NOMO-1 (cell line): ENCODE measurements around the gene DPM1.
A peak's percentile ranks its signal among the peaks of the same experiment; 100 is the strongest.

Experiments
- DNase-seq, 2 experiments: peaks; one replicate each; lab custom pipeline; 2025; ENCODE audit not compliant: unreplicated experiment in 2 of 2; lab: John Stamatoyannopoulos, UW

DPM1 gene

DNA sequence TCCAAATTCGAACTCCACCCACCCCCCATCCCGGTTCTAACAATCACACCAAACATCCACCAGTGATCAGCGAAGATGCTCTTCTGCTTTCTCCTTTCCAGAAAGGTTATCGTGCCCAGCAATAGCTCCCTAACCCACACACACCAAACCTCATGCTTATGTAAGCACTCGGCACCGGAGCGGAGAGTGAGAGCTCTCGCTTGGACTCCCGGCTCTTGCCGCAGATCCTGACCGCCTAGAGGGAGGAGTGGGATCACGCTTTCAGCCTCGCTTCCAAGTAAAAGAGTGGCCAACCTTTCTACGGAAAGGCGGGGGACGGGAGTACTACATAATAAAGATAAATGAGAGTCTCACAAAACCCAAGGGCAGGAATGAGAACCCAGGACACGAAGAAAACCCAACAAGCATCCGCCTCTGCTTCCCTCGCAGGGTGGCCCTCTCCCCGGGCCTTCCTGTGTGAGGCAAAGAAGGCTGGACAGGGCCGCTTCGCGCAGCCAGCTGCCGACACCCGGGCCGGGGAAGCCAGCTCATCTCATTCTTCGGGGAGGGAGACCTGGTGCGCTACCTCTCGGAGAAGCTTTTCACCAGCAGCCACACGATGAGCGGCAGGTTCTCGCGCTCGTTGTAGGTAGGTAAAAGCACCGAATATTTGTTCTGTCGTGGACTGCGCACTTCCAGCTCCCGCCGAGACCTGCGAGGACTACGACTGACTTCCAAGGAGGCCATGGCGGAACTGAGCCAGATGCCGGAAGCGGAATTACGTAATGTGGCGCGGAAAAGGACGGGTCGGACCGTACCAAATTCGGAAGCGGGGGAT lies at the start of gene DPM1:
TSS of gene DPM1 (minus strand) at position 735 of the 817 bp plus-strand sequence. CDS start at position 726, 9 bp downstream.
- DNase-seq = peak; percentile 82 to 97

DNA sequence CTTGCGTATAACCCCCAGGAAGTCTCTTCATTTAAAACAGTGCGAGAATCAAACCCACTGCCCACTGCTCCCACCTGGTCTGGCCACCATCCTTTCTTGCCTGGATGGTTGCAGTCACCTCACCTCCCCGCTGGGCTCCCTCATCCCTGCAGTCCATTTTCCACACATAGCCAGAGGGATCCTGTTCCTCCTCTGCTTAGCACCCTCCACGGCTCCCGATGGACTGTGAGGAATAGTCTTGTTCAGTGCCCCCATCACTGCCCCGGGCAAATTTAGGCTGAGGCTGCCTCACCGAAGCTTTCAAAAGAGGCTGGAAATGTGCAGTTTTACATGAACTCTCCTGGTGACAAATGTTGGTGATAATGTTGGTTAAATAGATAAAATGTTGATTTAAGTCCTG lies 46.9 kb upstream of the DPM1 start:
- DNase-seq = no peak

DNA sequence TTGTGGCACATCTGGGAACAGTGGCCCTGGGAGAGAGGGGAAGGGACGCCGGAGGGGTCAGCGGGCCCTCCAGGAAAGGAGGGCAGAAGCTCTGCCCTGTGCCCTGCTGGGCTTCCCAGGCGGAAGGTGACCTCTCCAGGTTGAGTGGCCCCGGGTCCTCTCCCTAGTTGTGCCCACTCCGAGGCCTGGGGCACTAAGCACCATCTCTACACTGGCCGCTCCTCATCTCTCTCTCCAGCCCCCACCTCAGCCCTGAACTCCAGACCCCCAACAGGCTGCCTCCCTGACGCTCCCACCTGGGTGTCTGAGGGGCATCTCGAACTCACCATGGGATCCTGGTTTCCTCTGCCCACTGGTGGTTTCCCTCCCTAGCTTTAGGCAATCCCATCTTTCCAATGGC lies 46.4 kb upstream of the DPM1 start:
- no peak for DNase-seq

DNA sequence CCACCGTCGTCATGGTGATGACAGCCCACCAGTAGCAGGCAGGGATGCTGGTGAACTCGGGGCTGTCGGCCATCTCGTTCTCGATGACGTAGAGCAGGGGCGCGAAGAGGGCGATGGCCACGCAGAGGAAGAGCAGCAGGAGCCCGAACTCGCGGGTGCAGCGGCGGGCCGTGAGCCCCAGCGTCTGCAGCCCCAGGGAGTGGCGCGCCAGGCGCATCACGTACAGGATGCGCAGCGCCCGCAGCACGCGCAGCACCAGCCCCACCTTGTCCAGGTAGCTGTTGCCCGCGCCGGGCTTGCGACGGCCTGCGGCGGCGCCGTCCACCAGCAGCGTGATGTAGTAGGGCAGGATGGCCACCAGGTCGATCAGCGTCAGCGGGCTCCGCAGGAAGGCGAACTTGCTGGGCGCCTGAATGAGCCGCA lies 46.0 kb upstream of the DPM1 start:
- DNase-seq = no peak

DNA sequence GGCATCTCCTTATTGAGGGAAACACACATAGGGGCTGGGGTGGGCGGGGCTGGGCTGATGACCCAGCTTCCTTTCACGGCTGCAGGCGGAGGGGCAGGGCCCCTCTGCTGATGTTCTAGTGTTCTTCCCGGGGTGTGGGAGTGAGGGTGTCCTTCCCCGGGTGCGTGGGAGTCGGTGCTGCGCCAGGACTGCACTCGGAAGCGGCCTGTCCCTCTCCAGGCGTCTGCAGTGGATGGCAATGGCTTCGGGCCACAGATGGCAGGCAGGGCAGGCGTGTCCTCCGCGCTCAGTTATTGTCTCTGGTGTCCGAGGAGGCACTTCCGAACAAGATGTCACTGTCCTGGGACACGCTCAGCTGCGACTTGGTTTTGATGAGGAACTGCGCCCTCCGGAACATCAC lies 45.4 kb upstream of the DPM1 start:
- no peak for DNase-seq

DNA sequence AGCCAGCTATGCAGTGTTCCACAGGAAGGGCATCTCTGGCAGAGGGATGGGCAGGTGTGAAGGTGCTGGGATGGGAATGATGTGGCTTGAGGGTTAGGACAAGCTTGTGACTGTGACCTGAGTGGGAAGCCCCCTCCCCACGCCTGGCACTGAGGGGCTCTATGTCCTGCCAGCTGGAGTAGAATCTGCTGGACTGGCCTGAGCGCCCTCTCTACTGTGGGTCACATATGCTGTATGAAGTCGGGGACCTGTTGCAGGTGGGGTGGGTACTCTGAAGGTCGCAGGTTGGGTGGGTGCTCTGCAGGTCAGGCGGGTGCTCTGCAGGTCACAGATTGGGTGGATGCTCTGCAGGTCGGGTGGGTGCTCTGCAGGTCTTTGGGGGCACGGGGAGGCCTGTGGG lies 44.3 kb upstream of the DPM1 start:
- no peak for DNase-seq

DNA sequence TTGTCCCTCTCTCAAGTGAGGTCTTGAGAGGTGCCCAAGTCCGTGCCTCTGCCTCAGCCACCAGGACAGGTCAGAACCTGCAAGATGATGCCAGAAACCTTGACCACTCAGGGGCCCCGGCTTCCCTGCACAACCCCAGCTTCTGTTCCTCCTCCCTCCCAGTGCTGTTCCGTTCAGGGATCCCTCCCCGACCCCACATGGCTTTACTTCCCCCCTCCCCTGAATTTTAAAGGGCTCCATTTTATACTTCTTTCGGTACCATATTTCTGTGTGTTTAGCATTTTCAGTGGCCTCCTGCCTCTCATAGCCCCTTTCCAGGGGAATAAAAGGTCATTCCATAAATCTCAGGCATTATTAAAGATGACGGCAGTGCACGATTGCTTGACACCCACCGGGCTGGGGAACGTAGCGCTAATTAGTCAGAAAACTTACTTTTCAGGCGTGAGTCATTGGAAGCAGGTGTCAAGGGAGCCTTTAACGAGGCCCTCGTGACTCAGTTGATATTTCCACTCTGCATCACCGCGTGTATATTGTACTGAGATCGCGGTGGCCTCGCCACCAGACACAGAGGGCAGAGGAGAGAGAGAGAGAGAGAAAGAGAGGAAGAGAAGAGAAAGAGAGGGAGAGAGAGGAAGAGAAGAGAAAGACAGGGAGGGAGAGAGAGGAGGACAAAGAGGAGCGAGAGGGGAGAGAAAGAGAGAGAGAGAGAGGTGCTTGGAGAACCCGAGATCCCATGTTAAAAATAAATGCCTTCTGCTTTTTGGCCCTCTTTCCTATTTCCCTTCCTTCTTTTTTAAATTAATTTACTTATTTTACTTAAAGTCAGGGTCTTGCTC lies 43.3 kb upstream of the DPM1 start:
- DNase-seq = no peak

DNA sequence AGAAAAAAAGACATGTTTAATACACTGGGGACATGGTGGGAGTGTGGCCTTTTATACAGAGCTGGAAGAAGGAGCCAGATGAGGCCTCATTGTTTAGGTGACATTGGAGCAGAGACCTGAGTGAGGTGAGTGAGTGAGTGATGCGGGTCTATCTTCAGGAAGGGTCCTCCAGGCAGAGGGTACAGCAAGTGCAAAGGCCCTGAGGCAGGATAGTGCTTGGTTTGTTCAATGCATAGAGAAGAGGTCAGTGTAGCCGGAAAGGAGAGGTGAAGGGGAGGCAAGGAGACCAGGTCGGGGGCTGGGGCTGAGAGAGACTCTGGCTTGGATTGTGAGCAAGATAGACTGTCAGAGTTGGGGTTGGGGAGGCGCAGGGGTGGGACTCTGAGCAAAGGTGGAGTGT lies 41.0 kb upstream of the DPM1 start:
- DNase-seq = no peak

DNA sequence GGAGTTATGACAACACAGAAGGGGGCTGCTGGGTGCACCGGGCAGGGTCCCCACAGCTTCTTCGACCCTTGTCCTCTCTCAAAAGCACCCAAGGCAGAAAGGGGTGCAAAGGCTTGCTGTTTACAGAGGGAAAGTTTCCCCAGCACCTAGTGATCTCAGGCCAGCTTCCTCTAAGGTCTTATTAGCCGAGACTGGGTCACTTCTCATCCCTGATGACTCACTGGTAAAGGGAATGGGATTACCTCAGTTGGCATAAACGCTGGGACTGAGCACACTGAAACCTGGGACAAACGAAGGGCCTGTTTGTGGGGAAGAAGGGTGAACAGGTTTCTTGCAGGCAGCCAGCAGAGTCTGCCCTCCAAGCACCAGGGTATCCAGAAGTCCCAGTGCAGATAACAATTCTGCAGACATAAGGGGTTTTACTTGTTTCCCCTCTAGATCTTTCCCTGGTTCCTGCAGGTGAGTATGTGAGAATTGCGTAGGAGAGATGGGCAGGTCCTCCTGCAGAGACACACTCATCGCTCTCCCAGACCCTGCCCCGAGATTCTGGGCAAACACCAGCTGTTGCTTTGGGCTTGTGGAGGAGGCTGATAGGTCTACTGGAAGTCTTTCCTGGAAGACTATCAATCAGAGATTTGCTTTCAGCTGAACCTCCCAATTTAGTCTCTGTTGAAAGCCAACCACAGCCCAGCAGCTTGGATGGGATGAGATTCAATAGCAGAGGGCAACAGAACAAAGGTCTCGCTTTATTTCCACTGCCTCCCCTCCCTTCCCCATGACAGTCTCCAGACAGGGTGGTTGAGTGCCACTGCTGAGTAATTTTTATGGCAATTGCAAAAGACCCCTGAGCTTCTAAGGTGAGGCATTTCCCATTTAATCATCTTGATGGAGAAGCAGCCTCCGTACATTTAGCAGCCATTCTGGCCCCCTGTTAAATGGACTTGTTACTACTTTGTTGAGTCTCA lies 38.9 kb upstream of the DPM1 start:
- DNase-seq = no peak

DNA sequence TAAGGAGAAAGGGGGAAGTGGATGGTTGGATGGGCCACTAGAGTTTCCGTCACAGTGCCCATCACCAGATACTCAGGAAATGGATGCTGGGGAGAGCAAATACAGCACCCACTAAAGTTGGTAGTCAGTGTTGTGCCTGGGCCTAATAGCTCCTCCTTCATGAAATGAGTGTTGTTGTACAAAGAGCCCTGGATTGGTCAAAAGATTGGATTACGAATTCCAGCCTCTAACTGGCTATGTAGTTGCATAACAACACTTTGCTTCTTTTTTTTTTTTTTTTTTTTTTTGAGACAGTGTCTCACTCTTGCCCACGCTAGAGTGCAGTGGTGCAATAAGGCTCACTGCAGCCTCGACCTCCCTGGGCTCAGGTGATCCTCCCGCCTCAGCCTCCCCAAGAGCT lies 37.2 kb upstream of the DPM1 start:
- no peak for DNase-seq

DNA sequence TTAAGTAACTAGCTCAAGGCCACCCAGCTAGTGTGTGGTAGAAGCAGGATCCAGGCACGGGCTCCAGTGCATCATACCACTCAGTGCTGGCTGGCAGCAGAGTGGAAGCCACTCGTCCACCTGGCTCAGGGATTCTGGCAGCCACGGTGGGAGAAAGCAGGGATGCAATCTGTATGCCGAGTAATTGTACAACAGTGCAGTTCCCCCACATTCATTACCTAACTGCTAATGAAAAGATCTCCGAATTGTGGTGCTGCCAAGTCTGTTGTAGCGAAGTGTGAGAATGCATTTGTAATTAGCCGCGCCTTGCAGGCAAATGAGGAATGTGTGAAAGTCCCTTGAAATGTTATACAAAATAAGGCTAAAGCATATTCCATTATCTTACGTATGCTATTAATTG lies 35.5 kb upstream of the DPM1 start:
- DNase-seq = no peak

DNA sequence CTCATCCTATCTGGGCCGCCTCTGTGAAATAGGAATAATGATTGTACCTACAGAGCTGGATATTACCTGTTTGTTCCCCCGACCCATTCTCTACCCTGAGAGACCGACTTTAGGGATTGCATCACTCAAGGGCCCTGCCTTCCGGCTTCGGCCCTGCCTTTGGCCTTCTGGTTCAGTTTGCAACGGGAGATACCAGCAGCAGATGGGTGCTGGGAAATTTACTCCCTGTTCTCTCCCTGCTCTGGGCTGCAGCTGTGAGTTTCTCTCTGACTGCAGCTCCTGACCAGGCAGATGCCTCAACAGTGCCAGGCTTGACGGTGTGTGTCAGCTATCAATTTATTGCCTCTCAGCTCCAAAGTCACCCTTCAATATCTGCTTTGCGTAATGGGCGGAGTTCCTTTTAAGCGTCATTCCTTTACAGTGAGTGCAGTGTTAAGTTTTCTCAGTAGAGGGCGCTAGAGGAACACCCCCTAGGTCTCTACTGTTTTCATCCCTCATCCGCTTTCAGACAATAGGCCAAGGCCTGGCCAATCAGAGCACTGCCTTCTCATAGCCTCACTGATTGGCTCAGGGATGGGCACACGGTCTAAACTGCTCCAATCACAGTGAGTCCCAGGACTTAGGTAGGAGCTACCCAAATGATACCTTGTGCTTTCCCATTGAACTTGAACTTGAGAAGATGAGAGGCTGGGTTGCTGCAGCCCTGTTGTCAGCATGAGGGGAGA lies 34.6 kb upstream of the DPM1 start:
- peak; percentile 83 to 89 for DNase-seq

DNA sequence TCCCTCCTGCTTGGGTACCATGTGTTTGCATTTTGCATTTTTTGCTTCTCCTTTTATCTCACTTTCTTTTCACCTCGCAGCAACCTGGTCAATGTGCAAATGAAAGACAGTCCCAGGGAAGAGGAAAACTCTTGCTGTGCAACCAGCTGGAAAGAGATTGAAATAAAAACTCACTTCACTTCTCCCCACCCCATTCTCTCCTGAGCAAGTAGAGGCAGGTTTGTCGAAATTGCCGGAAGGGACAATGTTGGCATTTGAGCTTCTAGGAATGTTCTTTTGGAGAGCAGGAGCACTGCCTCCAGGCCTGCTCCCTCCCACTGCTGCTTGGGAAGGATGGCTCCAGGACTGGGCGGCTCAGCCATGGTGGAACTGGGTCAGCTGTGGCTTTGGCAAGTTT lies 34.0 kb upstream of the DPM1 start:
- no peak for DNase-seq

DNA sequence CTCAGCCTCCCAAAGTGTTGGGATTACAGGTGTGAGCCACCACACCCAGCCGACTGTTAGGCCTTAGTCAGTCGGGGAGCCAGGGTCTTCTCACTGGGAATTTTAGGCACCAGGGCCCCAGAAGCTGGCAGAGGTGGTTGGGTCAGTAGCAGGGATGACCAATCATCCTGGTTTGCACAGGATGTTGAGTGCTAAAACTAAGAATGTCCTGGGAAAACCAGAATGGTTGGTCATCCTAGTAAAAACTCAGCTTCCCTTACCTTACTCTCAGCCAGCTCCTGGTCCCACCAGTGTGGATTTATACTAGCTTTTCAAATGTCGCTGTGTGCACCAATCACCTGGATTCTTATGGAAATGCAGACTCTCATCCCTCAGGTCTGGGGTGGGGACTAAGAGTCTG lies 32.7 kb upstream of the DPM1 start:
- no peak for DNase-seq

DNA sequence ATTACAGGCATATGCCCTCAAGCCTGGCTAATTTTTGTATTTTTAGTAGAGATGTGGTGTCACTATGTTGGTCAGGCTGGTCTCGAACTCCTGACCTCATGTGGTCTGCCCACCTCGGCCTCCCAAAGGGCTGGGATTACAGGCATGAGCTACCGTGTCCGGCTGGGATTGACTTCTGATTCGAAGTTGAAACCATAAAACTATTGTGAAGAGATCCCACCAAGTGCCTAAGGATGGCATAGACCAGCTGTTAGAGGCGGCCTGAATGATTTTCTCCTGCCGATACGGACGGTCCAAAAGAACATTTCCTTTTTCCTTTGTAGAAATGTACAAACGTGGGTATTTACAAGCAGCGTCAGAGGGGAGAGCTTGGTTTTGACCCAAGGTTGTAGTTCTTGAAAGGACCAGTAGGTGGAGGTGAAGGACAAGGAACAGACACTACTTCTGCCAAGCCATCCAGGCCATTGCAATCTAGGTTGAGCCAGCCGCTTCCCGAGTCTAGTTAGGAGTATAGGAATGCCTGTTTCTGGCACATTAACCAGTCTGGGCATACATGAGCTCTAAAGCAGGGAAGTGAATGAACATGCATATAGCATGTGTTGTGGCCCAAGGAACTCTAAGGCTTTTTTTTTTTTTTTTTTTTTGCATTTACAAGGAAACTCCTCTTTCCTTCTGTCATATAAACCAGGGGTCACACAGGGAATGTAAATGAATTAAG lies 29.3 kb upstream of the DPM1 start:
- DNase-seq = peak; percentile 47 to 74

DNA sequence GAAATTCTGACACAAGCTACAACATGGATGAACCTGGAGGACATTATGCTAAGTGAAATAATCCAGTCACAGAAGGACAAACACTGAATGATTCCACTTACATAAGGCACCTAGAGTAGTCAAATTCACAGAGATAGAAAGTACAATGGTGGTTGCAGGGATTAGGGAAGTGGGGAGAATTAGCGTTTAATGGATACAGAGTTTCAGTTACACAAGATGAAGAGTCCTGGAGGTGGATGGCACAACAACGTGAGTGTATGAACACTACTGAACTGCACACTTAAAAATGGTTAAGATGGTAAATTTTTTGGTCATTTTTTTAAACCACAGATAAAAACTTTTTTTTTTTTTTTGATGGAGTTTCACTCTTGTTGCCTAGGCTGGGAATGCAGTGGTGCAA lies 25.0 kb upstream of the DPM1 start:
- DNase-seq = peak in 1 of 2 experiments; percentile 25

DNA sequence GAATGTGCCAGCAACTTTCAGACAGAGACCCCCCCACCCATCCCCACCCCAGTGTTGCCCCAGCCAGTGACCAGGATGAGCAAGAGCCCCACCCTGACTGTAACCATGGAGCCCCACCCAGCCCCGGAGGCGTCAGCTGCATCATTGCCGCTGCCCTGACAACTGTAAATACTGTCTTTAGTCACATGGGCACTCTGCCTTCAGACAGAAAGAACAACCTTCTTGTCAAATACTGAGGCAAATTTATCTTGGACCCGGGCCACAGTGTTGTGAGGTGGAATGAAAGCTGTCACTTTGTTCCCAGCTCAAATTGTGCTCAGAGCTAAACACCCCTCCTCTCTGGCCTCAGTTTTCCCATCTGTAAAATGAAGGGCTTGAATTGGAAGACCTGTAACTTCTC lies 24.0 kb upstream of the DPM1 start:
- peak; percentile 14 to 28 for DNase-seq

DNA sequence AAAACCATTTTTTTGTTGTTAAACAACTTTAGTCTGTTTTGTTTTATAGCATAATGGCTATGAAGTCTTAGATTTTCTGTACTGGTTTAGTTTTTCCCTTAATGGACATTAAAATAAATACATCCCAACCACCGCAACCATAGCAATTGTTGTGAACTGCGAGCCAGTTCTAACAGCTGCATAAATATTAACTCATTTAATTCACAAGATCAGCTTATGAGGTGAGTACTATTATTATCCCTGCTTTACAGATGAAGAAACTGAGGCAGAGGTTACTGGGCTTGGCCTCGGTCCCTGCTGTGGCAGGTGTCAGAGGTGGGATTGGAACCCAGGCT lies 23.3 kb upstream of the DPM1 start:
- DNase-seq = no peak

DNA sequence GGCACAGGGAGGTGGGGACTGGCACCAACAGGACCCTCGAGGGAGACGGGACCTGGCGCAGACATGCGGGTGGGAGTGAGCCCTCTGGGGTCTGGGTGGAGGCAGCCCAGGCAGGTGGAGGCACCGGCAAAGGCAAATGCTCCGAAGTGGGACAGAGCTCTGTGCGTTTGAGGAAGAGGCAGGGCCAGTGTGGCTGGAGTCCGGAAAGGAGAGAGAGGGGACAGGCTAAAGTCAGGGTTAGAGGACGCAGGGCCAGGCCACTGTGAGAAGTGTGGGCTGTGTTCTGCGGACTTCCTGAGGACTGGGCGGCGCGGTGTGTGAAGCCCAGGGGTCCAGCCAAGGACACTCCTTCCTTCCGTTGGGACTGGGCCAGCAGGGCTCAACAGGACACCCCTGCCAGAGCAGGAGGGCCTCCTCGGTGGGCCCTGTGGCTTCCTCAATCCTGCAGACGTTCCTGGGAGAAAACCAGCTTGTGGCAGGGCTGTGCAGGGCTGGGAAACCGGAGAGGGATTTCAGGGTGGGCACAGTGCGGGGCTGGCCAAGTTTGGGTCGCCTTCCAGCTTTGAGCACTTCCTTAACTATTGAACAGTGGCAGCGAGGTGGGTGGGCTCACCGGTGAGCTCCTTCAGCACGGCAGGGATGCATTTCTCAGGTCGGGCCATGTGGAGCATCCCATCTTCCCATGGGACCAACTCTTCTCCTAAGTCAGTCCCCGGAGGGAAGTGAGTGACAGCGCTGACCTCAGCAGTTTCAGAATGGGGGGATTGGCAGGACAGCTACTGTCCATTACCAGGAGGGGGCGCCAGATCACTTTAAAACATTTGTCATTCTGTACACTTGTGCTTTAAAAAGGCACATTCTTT lies 22.8 kb upstream of the DPM1 start:
- peak; percentile 4 to 67 for DNase-seq
